ENCODE data around the gene MT3. TPM values are rescaled to one million over a fixed set of nuclear protein-coding genes. Genes with fewer than 3 reads are reported as not detected.

Gene MT3
- total and polyA plus RNA-seq, 9 of the 15 experiments (the other 6 are each of a cell fraction or from before 2014, with no cell fraction given): not detected

DNA sequence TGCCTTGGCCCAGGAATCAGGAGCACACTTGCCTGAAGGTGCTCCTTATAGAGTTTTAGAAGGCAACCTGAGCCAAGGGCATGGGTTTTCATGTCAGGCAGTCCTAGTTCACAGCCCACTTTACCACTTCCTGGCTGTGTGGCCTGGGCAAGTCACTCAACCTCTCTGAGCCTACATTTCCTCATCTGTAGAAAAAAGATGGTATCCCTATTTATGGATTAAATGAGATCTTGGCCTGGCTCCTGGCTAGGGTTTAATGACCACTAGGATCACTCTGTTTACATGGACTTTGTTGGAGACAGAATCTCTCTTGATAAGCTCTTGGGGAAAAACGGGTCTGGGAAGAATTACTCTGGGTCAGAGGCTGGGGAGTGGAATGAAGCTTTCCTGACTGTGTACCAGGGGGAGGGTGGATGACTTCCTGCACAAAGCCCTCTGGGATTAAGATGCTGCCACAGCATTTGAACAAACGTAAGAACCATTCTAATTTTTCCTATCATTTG is 21.3 kb downstream of the MT3 start (continued):
- TF ChIP-seq, protein P1, sequence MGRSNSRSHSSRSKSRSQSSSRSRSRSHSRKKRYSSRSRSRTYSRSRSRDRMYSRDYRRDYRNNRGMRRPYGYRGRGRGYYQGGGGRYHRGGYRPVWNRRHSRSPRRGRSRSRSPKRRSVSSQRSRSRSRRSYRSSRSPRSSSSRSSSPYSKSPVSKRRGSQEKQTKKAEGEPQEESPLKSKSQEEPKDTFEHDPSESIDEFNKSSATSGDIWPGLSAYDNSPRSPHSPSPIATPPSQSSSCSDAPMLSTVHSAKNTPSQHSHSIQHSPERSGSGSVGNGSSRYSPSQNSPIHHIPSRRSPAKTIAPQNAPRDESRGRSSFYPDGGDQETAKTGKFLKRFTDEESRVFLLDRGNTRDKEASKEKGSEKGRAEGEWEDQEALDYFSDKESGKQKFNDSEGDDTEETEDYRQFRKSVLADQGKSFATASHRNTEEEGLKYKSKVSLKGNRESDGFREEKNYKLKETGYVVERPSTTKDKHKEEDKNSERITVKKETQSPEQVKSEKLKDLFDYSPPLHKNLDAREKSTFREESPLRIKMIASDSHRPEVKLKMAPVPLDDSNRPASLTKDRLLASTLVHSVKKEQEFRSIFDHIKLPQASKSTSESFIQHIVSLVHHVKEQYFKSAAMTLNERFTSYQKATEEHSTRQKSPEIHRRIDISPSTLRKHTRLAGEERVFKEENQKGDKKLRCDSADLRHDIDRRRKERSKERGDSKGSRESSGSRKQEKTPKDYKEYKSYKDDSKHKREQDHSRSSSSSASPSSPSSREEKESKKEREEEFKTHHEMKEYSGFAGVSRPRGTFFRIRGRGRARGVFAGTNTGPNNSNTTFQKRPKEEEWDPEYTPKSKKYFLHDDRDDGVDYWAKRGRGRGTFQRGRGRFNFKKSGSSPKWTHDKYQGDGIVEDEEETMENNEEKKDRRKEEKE (IDR thresholded peaks at IDR 0.05; ENCODE audit: borderline replicate concordance in 1 of 2, control insufficient read depth in 1 of 2, low read depth in 2 of 2, low read length in 1 of 2): no peak
- TF ChIP-seq ZBED1 (IDR thresholded peaks at IDR 0.05) (no peak), KDM4B (IDR thresholded peaks at IDR 0.05; ENCODE audit: borderline replicate concordance in 2 of 2, low read depth in 1 of 2) (no peak), TEAD1 (CRISPR knock-in tag; IDR thresholded peaks at IDR 0.05) (no peak), GTF2E2 (tag; IDR thresholded peaks at IDR 0.05) (no peak), ZNF263 (CRISPR knock-in tag; IDR thresholded peaks at IDR 0.05; ENCODE audit: borderline replicate concordance) (no peak), CREB3L1 (IDR thresholded peaks at IDR 0.05; ENCODE audit: borderline replicate concordance, low read depth) (no peak), ZFP36 (IDR thresholded peaks at IDR 0.05; ENCODE audit: low read depth, low read length, partially characterized antibody) (peak; percentile 63), BCOR (IDR thresholded peaks at IDR 0.05) (peak; percentile 66), ELF4 (CRISPR knock-in tag; IDR thresholded peaks at IDR 0.05) (no peak), ZNF253 (CRISPR knock-in tag; conservative IDR thresholded peaks at IDR 0.05) (no peak), TCF7 (IDR thresholded peaks at IDR 0.05; ENCODE audit: borderline replicate concordance) (no peak), NR2F6 (CRISPR knock-in tag; IDR thresholded peaks at IDR 0.05) (no peak), TRIM28 (IDR thresholded peaks at IDR 0.05) (no peak), ZNF589 (CRISPR knock-in tag; IDR thresholded peaks at IDR 0.05; ENCODE audit: low read depth) (0 out of 2 replicates have a peak, but pooled peaks have one; percentile 6)
